Mucosa of stomach (tissue), 1 donor: ENCODE results near the gene NOM1.

Experiments used
- H3K27me3 ChIP-seq: one replicate; pipeline ENCODE4 v1.7.0; 2013; ENCODE audit warnings: mild to moderate bottlenecking, low read length; ENCODE audit not compliant: control insufficient read depth, insufficient read depth
- H3K36me3 ChIP-seq: one replicate; pipeline ENCODE4 v1.7.0; 2013; ENCODE audit warnings: low read length; ENCODE audit not compliant: control insufficient read depth, insufficient read depth
- H3K4me1 ChIP-seq: one replicate; pipeline ENCODE4 v1.7.0; 2013; ENCODE audit warnings: mild to moderate bottlenecking, low read length; ENCODE audit not compliant: control insufficient read depth, insufficient read depth
- H3K4me3 ChIP-seq: one replicate; pipeline ENCODE4 v1.7.0; 2013; ENCODE audit warnings: low read length
- H3K9ac ChIP-seq: one replicate; pipeline ENCODE4 v1.7.0; 2013; ENCODE audit warnings: mild to moderate bottlenecking, low read length, moderate library complexity
- H3K9me3 ChIP-seq: one replicate; pipeline ENCODE4 v1.7.0; 2013; ENCODE audit warnings: mild to moderate bottlenecking, low read length, moderate library complexity; ENCODE audit not compliant: control insufficient read depth
- donor health status: Pancreatic carcinoma.

The NOM1 gene

GRCh38 chr7:156993021-156993924 is 43.8 kb downstream of the NOM1 start:
- no peak overlapping the region for H3K9ac ChIP-seq
- H3K36me3 ChIP-seq: no peaks in the 10 kb centered on the region
- no peaks in the 10 kb centered on the region for H3K9me3 ChIP-seq
- peaks cover 49% of the 10 kb centered on the region for H3K27me3 ChIP-seq
- no peak overlapping the region for H3K4me3 ChIP-seq
- peaks cover 6% of the 10 kb centered on the region for H3K4me1 ChIP-seq

- Histone ChIP-seq H3K27me3 (peaks cover 49% of the 10 kb centered on the region), H3K9ac (no peak overlapping the region), H3K4me3 (no peak overlapping the region), H3K4me1 (peaks cover 6% of the 10 kb centered on the region), H3K36me3 (no peaks in the 10 kb centered on the region), H3K9me3 (no peaks in the 10 kb centered on the region)
These were observed 44.4 kb downstream of the NOM1 start for GRCh38 chr7:156993925-156994235.

GRCh38 chr7:156994417-156994816 is 44.9 kb downstream of the NOM1 start:
- H3K27me3 ChIP-seq: peaks cover 55% of the 10 kb centered on the region
- H3K9me3 ChIP-seq: no peaks in the 10 kb centered on the region
- no peak overlapping the region for H3K4me3 ChIP-seq
- no peak overlapping the region for H3K9ac ChIP-seq
- peaks cover 6% of the 10 kb centered on the region for H3K4me1 ChIP-seq
- H3K36me3 ChIP-seq: no peaks in the 10 kb centered on the region

GRCh38 chr7:156998988-156999957 is 49.8 kb downstream of the NOM1 start:
- Histone ChIP-seq H3K4me1 (no peaks in the 10 kb centered on the region), H3K9ac (peak overlapping the region; percentile 62), H3K9me3 (no peaks in the 10 kb centered on the region), H3K4me3 (no peak overlapping the region), H3K36me3 (no peaks in the 10 kb centered on the region), H3K27me3 (peaks cover 64% of the 10 kb centered on the region)

- no peaks in the 10 kb centered on the region for H3K9me3 ChIP-seq
- no peaks in the 10 kb centered on the region for H3K4me1 ChIP-seq
- H3K36me3 ChIP-seq: no peaks in the 10 kb centered on the region
- H3K9ac ChIP-seq: peak overlapping the region; percentile 62
- H3K27me3 ChIP-seq: peaks cover 66% of the 10 kb centered on the region
- no peak overlapping the region for H3K4me3 ChIP-seq
These were observed 50.6 kb downstream of the NOM1 start for GRCh38 chr7:156999958-157000726.

- Histone ChIP-seq H3K9ac (no peak overlapping the region), H3K36me3 (no peaks in the 10 kb centered on the region), H3K9me3 (no peaks in the 10 kb centered on the region), H3K4me3 (no peak overlapping the region), H3K27me3 (peaks cover 63% of the 10 kb centered on the region), H3K4me1 (no peaks in the 10 kb centered on the region)
These were observed 51.5 kb downstream of the NOM1 start for GRCh38 chr7:157000741-157001653.

- Histone ChIP-seq H3K9me3 (no peaks in the 10 kb centered on the region), H3K27me3 (peaks cover 55% of the 10 kb centered on the region), H3K9ac (no peak overlapping the region), H3K4me1 (no peaks in the 10 kb centered on the region), H3K36me3 (no peaks in the 10 kb centered on the region), H3K4me3 (no peak overlapping the region)
These were observed 52.7 kb downstream of the NOM1 start for GRCh38 chr7:157001920-157002818.

- H3K27me3 ChIP-seq: peaks cover 54% of the 10 kb centered on the region
- no peaks in the 10 kb centered on the region for H3K4me1 ChIP-seq
- no peak overlapping the region for H3K9ac ChIP-seq
These were observed 53.4 kb downstream of the NOM1 start for GRCh38 chr7:157002819-157003421.

GRCh38 chr7:157003445-157003755 is 53.9 kb downstream of the NOM1 start:
- Histone ChIP-seq H3K27me3 (peaks cover 59% of the 10 kb centered on the region), H3K9ac (no peak overlapping the region), H3K4me1 (no peaks in the 10 kb centered on the region), H3K9me3 (no peaks in the 10 kb centered on the region), H3K4me3 (no peak overlapping the region), H3K36me3 (no peaks in the 10 kb centered on the region)

More at GRCh38 chr7:157002819-157003421, 53.4 kb downstream of the NOM1 start:
- Histone ChIP-seq H3K4me3 (no peak overlapping the region), H3K36me3 (no peaks in the 10 kb centered on the region), H3K9me3 (no peaks in the 10 kb centered on the region)

- Histone ChIP-seq H3K36me3 (no peaks in the 10 kb centered on the region), H3K4me1 (no peaks in the 10 kb centered on the region), H3K9ac (no peak overlapping the region), H3K9me3 (no peaks in the 10 kb centered on the region), H3K27me3 (peaks cover 62% of the 10 kb centered on the region), H3K4me3 (no peak overlapping the region)
These were observed 54.4 kb downstream of the NOM1 start for GRCh38 chr7:157003756-157004520.
